NCI-H2227 (cell line): ENCODE results near the gene MELTF.
"Not testable (repeated sequence)": the region's sequence is repeated elsewhere in the genome, so short reads cannot be mapped to it uniquely, and the experiment has no call there.

Experiments
- DNase-seq: peaks from one replicate; lab custom pipeline; 2025; ENCODE audit not compliant: unreplicated experiment; lab: John Stamatoyannopoulos, UW

MELTF gene

GRCh38 chr3:197029511-197030167 is at the start of gene MELTF:
MELTF (minus strand) TSS chr3:197029817; CDS start chr3:197029702, 115 bp downstream.
- peak; percentile 57 for DNase-seq

- no peak for DNase-seq
Observed at GRCh38 chr3:197076415-197076814, 46.8 kb upstream of the MELTF start.

DNA sequence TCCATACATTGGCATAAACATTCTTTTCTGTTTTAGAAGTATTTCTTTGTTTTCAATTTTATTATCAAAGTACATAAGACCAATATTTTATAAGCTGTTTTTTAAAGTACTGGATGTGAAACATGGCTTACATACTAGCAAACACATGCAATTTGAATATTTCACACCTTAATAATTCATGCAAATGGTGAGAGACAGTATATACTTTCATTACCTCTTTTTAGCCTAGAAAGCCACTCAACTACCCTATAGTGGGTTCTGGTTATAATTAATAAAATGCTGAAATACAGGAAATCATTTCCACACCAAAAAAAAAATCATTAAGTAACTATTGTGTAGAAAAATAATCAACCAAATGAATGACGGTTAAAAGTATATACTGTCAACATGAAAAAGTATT is 38.5 kb upstream of the MELTF start:
- DNase-seq, result no peak

- no peak for DNase-seq
Observed at GRCh38 chr3:197064771-197065170, 35.2 kb upstream of the MELTF start.

DNA sequence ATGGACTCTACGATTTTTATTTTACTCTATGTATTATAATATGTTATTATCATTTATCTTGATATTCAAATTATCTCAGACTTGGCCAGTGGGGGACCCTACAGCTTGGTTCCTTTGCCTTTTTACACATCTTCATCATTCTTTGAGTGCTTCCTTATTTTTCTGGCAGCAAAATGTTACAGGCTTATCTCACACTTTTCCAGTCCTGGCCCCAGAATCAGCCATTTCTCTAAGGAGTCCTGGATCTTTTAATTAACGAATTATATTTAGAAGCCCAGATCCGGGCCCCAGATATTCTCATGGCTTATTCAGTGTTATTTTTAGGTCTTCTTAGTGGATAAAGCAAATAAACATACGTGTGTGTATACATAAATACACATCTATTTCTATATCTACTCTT is 32.8 kb upstream of the MELTF start:
- no peak for DNase-seq

GRCh38 chr3:197051637-197052036 is 22.0 kb upstream of the MELTF start:
- DNase-seq, result not testable (repeated sequence)

DNA sequence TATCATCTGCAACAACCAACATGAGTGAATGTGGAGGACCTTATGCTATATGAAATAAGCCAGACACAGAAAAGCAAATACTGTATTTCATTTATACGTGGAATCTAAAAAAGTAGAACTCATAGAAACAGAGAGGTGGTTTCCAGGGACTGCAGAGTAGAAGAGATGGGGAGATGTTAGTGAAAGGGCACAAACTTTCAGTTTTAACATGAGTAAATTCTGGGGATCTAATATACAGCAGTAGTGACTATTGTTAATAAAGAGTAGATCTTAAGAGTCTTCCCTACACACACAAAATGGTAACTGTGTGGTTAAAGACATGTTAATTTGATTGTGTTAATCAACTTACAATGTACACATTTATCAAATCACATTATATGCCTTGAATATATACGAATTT is 20.9 kb upstream of the MELTF start:
- DNase-seq, result no peak

DNA sequence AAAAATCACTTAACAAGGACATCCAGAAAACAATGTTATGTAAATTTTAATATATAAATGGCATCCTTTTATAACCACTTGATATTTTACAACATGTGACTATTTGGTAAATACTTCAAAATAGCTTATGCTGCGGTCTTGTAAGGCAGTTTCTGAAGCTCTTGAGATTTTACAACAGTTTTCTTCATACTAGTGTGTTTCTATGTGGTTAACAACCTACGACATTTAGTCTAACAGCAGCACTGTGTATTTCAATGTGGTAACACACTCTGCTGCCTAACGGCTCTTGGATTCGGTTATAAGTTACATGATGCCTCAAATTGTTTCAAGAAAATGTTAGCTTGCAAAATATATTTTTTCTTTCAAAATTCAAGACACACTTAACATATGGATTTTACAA is 12.9 kb upstream of the MELTF start:
- DNase-seq, result no peak

- DNase-seq, result no peak
Observed at GRCh38 chr3:197041875-197042488, 12.4 kb upstream of the MELTF start.

DNA sequence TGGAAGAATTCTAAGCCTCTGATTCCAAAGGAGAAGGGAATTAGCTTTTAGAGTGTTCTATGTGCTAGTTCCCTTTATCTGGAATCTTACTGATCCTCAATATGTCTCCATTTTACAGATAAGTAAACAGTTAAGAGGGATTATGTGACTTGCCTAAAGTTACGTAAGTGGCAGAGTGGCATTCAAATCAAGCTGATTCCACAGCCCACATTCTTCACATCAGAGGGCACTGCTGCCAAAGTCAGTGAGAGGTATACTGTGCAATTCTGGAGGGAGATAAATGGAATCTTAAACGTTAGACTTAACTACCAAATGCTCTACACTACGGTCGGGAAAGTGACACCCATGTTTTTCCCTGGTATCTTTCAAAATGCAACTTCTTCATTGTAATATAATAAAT is 11.0 kb upstream of the MELTF start:
- DNase-seq, result no peak

DNA sequence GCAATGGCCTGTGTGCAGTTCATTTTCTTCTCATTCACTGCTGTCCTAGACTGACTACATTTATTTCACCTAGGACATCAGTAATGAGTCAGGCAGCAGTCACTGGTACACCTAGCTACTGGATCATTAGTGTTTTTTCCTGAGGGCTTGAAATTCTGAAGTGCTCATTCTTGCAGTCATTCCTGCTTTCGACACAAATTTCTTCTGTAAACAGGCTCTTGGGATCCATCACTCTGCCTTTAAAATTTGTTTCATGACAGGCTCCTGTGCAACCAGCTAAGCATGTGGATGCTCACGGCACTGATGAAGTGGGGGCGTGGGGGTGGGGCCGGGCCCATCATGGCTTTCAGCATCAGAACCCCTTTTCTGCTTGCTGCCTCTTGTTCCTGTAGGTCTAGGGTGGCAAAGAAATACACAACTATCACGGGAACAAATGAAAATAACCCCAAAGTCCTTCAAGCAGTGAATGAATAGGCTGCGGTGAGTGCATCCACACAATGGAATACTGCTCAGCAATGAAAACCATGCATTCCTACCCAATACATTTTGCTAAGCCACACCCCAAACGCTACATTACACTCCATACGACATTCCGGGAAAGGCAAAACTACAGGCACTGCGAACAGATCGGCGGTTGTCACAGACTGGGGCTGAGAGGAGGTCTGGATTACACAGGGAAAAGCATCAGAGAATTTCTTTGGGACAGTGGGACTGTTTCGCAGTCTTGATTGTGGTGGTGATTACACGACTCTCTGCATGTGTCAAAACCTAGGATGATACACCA is 9.3 kb upstream of the MELTF start:
- no peak for DNase-seq

- no peak for DNase-seq
Observed at GRCh38 chr3:197035577-197035976, 6.0 kb upstream of the MELTF start.

GRCh38 chr3:197034778-197035177 is 5.2 kb upstream of the MELTF start:
- not testable (repeated sequence) for DNase-seq

DNA sequence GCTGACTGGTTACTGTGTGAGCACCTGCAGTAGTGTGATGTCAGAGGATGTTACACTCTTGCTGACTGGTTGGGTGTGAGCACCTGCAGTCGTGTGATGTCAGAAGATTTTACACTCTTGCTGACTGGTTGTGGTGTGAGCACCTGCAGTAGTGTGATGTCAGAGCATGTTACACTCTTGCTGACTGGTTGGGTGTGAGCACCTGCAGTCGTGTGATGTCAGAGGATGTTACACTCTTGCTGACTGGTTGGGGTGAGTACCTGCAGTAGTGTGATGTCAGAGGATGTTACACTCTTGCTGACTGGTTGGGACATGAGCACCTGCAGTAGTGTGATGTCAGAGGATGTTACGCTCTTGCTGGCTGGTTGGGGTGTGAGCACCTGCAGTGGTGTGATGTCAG is 4.1 kb upstream of the MELTF start:
- DNase-seq, result not testable (repeated sequence)

DNA sequence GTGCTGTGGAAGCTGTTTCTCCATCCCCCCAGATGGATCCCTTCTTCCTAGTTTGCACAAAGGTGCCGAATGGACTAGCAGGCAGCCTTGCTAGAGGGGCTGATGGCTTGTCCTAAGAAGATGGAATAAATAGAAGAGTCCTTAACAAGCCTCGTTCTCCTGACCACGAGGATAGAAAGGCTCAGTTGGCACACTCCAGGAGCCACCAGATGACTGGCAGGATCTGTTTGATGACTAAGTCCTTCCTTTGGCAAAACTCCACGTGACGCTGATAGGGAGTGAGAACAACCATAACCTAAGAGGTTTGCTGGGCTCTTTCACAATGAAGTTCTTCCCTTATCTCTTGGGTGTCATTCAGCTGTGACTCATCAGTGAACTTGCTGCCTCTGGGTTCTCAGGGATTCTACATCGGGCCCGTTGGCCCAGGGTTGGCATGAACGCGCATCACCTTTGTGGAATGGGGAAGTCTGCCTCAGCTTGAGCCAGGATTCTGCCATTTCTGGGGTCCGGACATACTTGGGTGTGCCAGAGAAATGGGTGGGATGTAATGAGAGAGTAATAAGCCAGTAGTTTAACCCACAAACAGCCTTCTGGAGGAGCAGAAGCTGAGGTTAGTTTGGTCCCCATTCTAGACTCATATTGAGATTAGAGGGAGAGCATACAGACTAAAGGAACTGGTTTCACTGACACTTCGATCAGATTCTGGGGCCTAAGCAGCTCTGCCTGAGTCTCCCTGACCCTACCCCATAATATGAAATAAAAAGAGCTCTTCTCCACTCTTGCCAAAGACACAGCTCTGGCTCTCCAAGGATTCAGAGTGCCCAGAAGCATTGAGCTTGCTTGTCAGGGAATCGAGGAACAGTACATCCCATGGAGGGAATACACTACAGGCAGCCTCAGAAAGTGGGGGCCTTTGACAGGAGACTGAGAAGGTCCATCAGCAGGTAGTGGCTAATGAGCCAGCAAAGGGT is 2.0 kb upstream of the MELTF start:
- DNase-seq, result no peak

- DNase-seq, result no peak
Observed at GRCh38 chr3:197030379-197031314, 1.0 kb upstream of the MELTF start.

DNA sequence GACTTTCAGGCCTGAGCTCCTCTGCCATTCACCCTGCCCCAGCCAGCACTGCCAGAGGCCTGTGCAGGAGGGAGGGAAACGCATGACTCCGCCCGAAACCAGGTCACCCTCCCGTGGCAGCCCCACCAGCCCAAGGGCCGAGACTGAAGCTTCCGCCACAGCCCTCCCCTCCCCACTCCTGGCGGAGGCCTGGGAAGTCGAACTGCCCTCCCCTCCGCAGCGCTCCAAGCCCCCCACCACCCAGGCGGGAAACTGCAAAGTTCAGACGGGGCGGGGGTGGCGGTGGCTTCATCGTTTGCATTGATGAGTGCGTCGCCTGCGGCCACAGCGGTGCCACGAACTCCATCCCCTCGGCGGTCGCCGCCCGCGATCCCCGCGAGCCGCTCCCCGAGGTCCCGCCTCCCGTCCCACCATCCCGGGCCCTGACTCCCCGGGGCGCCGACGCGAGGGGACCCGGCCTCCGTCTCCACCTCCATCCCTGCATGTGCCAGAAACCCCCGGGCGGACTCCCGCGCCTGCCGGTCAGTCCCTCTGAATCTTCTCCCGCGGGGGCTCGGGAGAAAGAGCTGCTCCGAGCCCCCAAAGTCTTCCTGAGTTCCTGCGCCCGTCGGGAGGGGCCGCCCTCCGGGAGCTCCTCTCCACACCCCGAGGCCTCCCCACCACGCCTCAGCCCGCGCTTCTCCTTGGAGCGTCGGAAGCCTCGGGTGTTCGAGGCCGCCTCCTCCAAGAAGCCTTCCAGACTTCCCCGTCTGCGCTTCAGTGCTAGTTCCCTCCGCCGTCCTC is 698 bp downstream of the MELTF start:
- peak; percentile 37 for DNase-seq

DNA sequence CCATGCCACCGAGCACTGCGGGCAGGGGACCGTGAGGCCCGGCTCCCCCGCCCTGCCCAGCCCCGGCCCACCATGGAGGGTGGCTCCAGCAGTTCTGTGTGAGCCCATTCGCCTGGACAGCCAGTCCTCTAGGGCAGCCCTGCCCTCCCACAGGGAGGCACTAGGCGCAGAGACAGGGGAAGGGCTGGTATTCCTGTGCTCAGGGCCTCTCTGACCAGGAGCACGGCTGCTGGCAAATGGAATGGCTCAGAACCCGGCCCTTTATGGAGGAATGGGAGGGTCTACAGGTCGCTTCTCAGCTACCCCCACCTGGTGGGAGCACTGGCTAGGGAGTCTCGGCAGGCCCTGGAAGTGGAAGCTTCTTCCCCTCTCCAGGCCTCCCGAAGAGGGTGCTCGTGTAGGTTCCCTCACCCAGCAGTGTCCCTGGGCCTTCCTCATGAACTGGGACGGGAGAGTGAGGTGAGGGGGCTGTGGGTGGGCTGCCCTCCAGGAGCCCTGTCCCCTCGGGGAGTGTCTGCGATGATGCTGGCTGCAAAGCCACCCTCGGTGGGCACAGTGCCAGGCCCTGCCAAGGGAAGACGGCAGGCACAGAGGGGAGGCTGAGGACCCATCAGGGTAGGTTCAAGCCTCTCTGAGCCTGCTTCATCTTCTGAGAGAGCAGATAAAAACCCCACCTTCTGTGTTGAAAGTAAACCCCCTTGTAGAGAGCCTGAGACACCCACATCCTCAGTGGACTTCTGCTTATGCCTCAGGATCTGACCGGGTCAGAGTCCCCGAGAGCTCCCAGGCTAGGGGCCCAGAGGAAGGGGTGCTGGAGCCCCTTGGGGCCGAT is 1.5 kb downstream of the MELTF start:
- no peak for DNase-seq
